Stimulated activated CD8-positive, alpha-beta memory T cell treated with anti-CD3 and anti-CD28 coated beads, Interleukin-4, amount 100 ng/mL, for 1 hour (primary cell): ENCODE results near the gene FAM135A.
A peak's percentile ranks its signal among the peaks of the same experiment; 100 is the strongest.
"Not testable (repeated sequence)": the region's sequence is repeated elsewhere in the genome, so short reads cannot be mapped to it uniquely, and the experiment has no call there.

Experiments
- DNase-seq, 2 donors: peaks; one replicate each; pipeline ENCODE4 v3.0.0-alpha.2; 2020; ENCODE audit warnings: low read depth in 2 of 2, low spot score in 1 of 2

The FAM135A gene

GRCh38 chr6:70537266-70537665 is 124.0 kb downstream of the FAM135A start:
- no peak for DNase-seq

DNA sequence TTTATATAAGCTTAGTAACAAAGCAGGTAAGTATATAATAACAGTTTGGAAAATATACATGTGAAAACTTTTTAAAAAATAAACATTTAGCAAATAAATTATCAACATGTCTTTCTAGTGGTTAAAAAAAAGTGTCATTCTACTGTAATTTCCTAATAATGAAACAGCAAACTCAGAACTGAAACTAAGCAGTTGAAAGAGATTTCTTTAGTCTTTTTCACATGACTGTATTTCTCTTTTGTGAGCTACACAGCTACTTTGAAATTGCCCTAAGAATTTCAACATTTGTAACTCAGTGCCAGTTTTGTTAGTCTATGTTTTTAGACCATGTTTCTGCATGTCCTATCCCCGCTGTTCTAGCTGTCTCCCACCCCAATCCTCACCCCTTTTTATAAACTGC is 125.1 kb downstream of the FAM135A start:
- DNase-seq = no peak

DNA sequence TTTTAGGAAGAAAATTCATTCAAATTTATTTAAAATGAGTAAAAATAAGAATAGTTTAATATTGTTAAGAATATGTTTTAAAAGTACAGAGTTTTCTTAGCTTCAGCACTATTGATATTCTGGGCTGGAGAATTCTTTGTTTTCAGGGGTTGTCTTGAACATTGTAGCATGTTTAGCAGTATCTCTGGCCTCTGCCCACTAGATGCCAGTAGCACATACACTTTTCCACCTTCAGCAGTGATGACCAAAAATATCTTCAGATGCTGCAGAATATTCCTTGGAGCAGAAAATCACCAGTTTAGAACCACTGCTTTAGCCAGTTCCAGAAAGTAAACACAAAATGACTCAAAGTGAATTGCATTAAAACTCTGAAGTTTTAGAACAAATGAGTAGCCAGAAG is 134.0 kb downstream of the FAM135A start:
- no peak for DNase-seq

DNA sequence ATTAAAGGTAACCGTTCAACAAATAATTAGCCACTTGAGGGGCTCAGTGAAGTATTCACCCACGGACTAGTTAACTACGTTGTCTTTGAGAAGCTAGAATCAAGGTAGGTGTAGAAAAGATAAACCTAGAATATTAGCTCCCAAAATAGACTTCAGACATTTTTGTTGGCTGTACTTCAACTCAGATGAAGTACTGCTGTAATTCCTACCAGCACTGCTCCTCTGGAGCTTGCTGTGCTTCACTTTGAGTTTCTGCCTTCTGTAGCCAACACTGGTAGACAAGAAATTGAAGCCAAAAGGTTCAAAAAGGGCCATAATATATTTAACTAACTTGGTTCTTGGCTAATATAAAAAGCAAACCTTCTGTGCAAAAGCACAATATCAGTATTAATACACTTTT is 134.6 kb downstream of the FAM135A start:
- no peak for DNase-seq

DNA sequence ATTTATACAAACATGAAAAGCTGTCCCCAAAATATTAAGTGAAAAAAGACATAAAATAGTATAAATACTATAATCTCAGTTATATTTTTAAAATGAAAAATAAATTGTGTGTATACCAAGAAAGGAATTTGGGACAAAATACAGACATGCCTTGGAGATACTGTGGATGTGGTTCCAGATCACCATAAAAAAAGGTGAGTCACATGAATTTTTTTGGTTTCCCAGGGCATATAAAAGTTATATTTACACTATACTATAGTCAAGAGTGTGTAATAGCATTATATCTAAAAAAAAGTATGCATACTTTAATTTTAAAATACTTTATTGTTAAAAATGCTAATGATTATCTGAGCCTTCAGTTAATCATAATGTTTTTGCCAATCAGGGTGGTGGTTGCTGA is 136.0 kb downstream of the FAM135A start:
- no peak for DNase-seq

- DNase-seq = no peak
Observed at GRCh38 chr6:70551566-70551965, 138.3 kb downstream of the FAM135A start.

- DNase-seq = not testable (repeated sequence)
Observed at GRCh38 chr6:70552286-70552940, 139.1 kb downstream of the FAM135A start.

GRCh38 chr6:70552974-70553373 is 139.7 kb downstream of the FAM135A start:
- DNase-seq = no peak

DNA sequence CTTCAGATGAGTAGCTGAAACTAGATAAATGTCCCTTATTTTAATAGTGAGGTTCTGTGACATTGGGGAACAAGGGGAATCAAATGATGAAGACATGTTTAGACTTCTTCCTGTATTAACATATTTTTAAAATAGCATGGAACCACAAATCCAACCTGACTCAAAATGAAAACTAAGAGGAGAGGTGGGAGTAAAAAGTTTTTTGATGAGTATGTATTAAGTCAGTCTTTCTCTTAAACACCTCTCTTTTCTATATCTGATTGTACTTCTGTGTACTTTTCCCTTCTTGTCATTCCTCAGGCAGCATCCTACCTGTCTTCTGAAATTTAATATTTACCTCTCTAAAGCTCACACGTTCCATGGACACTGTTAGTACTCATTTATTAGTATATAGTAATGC is 144.7 kb downstream of the FAM135A start:
- no peak for DNase-seq

DNA sequence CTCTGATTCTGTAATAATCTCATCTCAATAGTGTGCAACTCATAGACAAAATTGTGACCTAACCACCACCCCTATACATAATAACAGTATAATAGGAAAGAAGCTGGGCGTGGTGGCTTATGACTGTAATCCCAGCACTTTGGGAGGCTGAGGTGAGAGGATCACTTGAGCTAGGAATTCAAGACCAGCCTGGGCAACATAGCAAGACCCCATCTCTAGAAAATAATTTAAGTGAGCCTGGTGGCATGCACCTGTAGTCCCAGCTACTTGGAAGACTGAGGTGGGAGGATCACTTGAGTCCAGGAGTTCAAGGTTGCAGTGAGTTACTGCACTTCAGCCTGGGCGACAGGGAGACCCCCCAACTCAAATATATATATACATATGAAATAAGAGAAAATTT is 149.1 kb downstream of the FAM135A start:
- not testable (repeated sequence) for DNase-seq

DNA sequence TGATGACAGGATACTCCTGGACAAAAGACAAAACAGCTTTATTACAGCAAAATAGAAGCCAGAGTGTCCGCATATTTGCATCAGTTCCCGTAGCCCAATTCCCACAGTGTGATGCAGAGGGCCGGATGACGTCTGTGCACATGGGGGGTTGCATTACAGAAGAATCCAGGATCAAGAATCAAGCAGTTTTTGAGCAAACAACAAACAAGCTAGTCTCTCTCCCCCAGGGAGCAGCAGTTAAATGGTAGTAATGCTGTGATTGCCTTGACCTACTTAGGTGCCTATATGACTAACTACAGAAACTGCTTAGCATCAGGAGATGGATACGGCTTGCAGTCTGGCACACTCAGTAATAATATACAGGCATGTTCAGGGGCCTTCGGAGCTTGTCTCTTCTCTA is 150.2 kb downstream of the FAM135A start:
- no peak for DNase-seq

GRCh38 chr6:70566751-70567382 is 153.6 kb downstream of the FAM135A start, which contains the start of gene SDHAF4:
TSS of gene SDHAF4 (plus strand) at chr6:70566930. CDS start at chr6:70566941, 11 bp downstream.
- peak; percentile 84 to 87 for DNase-seq

DNA sequence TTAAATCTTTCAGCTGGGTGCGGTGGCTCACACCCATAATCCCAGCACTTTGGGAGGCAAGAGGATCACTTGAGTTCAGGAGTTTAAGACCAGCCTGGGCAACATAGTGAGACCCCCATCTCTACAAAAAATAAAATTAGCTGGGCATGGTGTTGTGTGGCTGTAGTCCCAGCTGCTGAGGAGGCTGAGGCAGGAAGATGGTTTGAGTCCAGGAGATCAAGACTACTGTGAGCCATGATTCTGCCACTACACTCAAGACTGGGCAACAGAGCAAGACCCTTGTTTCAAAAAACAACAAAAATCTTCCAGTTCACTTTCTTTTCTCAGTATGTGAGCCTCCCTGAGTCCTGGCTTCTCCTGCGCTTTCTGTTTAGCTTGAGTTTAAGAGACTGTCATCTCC is 161.3 kb downstream of the FAM135A start:
- no peak for DNase-seq

GRCh38 chr6:70575899-70576495 is 162.7 kb downstream of the FAM135A start:
- no peak for DNase-seq

DNA sequence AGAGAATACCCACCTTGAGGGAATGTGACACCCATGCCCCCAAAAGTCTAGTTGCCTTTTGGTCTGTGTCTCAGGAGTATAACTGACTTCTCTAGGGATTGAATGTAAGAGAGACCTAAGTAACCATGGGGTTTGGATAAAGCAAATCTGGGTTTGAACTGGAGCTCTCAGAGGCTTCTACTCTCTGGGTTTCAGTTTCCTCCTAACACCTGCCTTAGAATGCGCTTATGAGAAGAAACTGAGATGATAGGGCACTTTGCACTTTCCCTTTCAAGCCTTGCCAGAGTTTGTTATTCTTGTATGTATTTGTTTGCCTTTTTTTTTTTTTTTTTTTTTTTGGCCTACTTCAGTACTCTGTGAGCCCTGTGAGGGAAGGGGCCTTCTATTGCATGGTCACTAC is 172.8 kb downstream of the FAM135A start:
- DNase-seq = no peak

- DNase-seq = no peak
Observed at GRCh38 chr6:70590400-70590799, 177.1 kb downstream of the FAM135A start.

DNA sequence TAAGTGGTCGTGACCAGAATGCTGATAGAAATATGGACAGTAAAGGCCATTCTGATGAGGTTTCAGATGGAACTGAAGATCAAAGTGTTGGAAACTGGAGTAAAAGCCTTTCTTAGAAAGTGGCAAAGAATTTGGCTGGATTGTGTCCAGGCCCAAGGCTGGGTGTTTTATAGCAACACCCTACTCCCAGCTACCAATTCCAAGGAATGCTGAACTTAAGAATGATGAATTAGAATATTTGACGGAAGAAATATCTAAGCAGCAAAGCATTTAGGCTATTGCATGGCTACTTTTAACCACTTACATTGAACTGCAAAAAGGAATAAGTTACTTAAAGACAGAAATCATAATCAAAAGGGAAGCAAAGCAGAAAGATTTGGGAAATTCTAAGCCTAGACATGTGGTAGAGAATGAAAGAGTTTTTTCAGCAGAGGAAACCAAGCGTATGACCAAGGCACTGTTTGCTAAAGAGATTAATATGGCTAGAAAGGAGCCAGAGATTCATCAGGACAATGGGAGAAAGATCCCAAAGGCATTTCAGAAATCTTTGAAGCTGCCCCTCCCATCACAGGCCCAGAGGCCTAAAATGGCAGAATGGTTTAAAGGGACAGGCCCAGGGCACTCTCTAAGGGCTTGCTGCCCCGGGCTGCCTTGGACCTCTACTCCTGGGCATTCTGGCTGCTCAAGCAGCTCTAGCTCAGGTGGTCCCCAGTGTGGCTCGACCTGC is 179.2 kb downstream of the FAM135A start:
- no peak for DNase-seq

GRCh38 chr6:70593118-70593486 is 179.8 kb downstream of the FAM135A start:
- DNase-seq = no peak

DNA sequence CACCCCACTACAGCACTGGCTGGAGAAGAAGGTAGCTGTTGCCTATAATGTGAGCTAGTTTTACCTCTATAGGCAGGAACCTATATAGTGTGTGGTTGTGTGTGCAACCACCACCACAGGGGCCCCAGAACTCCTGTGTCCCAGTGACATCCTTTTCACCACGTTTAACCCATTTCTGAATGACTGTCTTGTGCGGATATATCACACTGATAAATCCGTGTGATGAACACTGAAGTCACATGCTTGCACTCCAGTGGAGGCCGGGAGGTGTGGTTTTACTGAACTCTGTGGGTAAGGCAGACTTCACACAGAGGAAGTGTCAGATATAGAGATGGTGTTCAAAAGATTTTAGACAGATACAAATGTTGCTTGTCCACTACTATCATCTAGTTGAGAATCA is 185.9 kb downstream of the FAM135A start:
- DNase-seq = no peak

DNA sequence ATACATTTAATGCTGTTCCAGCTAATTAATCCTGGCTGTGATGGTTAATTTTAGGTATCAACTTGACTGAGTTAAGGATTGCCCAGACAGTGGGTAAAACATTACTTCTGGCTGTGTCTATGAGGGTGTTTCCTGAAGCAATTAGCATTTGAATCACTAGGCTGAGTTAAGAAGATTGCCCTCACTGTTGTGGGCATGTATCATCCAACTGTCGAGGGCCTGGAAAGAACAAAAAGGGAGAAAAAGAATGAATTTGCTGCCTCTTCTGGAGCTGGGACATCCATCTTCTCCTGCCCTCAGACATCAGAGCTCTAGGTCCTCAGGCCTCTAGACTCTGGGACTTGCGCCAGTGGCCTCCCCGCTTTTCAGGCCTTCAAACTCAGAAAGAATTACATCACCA is 187.7 kb downstream of the FAM135A start:
- no peak for DNase-seq

DNA sequence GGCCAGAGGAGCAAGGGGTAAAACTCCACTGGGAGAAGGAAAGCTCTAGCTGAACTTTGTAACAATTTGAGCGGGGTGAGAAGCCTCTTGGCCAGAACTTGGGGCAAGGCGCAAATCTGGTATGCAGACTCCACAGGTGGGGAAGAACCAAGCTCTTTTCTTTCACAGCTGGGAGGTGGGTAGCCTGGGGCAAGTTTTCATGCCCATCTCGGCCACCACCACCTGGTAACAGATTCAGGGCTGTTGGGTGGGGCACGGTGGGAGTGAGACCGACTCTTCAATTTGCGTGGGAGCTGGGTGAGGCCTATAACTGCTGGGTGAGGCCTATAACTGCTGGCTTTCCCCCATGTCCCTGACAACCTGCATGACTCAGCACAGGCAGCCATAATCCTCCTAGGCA is 190.9 kb downstream of the FAM135A start:
- DNase-seq = no peak

- not testable (repeated sequence) for DNase-seq
Observed at GRCh38 chr6:70607371-70607770, 194.1 kb downstream of the FAM135A start.
